NCI-H460 (cell line): Measurements from ENCODE around the gene WNK1. TPM values are rescaled to one million over a fixed set of nuclear protein-coding genes. Genes with fewer than 3 reads are reported as not detected.
"Not testable (repeated sequence)": the region's sequence is repeated elsewhere in the genome, so short reads cannot be mapped to it uniquely, and the experiment has no call there.

Experiments
- DNase-seq: peaks from one replicate; pipeline ENCODE4 v3.0.0-alpha.2; 2016; ENCODE audit warnings: low read depth; ENCODE audit errors: extremely low read depth
- polyA plus RNA-seq: library from polyadenylated mRNA; depleted of rRNA; stranded (reverse); fragments of >200 nt; gene quantifications from 2 replicates; pipeline ENCODE4 v1.2.3, GENCODE V29; 2014; cell fraction: nucleus; rRNA removed
- total RNA-seq: library from RNA; depleted of rRNA; stranded (reverse); fragments of >200 nt; shearing (Covaris generic); gene quantifications from 2 replicates; pipeline ENCODE4 v1.2.3, GENCODE V29; 2014; rRNA removed

Gene WNK1
- 49.0 and 54.1 TPM in 2 replicates for total RNA-seq
- 26.9 and 33.9 TPM in 2 replicates for polyA plus RNA-seq

GRCh38 chr12:751999-752694 lies at the start of gene WNK1:
TSS of gene WNK1 (plus strand) at chr12:752579. CDS start at chr12:753566, 987 bp downstream.
- DNase-seq: peak; percentile 99

GRCh38 chr12:704516-705242 lies 47.7 kb upstream of the WNK1 start:
- no peak for DNase-seq

GRCh38 chr12:708084-708483 lies 44.3 kb upstream of the WNK1 start:
- DNase-seq: not testable (repeated sequence)

- no peak for DNase-seq
These were observed 42.8 kb upstream of the WNK1 start for GRCh38 chr12:709455-710020.

DNA sequence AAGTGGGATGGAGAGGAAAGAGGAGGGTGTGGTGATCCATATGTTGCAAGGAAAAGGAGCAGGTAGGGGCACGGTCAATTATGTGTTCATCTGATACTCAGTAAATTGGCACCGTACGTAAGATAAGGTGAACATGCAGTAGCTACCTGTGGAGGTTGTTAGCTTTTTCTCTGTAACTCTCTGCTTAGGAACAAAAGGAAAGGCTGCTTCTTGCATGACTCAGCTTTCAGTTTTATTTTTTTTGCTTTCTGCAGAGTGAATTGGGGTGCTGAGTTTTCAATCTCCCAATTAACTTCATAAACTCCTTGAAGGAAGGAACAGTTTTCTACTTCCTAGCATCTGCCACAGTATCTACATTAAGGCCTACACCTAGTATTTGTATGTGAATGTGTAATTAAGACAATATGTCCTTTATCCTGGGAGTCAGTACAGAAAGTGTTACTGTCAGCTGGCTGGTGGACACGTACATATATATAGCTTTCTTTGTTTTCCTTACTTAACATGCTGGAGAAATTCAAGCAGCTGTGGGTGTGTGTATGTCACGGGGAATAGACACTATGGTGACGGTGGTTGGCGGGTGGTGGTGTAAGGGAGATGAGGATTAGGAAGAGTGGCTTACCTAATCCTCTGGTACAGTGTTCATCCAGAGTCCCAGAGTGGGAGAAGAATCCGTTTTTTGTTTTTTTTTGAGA lies 40.1 kb upstream of the WNK1 start:
- DNase-seq: no peak

GRCh38 chr12:713281-713875 lies 39.0 kb upstream of the WNK1 start:
- DNase-seq: no peak

DNA sequence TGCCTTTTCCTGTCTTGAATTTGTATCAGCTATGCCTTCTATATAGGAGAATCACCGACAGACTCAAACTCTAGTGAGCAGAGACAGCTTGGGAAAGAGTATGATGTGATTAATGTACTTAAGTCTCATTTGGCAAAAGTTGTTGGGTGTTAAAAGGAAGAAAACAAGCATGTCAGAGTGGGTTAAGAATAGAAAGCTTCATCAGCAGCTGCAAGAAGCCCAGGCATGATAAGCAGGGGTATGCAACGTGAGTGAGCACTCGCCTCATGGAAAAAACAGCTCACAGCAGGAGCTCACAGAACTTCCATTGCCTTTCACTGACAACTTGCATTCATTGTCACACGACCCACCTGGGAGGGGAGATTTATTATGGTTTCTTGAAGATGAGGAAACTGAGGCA lies 35.9 kb upstream of the WNK1 start:
- DNase-seq: no peak

- no peak for DNase-seq
These were observed 33.6 kb upstream of the WNK1 start for GRCh38 chr12:718756-719102.

DNA sequence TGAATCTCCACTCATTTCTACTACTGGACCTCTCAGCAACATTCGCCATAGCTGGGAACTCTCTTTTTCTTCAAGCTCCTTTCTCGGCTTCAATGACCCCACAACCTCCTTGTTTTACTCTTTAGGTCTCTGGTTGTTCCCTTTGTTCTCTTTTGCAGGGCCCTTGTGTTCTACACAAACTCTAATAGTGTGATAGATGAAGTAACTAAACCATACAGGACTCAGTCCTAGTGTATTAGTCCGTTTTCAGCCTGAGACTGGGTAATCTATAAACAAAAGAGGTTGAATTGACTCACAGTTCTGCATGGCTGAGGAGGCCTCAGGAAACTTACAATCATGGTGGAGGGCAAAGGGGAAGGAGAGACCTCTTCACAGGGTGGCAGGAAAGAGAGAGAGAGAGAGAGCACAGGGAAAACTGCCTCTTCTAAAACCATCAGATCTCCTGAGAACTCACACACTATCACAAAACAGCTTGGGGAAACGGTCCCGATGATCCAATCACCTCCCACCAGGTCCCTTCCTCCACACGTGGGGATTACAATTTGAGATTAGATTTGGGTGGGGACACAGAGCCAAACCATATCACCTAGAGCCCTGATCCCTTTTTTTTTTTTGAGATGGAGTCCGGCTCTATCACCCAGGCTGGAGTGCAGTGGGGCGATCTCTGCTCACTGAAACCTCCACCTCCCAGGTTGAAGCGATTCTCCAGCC lies 32.0 kb upstream of the WNK1 start:
- DNase-seq: no peak

DNA sequence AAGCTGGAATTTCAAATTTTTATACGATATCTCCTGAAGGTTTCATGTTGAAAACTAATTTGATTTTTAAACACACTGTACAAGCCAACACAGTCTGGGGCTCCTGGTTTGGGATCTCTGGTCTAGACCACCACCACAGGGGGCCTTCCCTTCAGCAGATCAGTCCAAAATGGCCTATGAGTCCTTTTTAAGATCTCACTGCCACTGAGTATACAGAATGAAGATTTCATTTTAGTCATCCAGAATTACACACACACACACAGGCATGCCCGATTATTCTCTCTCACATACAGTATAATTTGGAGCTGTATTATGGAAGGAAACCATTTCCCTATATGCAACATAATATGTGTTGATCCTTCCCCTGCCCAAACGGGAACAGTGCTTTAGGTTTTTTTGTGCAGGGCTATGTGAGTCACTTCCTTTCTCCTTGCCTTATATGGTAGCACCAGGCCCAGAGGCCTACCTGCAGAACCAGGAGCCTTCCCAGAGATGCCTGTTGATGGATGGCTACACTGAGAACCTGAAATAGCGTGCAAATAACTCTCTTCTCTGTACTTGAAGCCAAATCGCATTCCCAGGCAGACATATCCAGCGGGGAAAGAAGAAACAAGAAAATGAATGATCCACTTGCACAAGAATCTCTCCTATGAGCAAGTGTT lies 28.1 kb upstream of the WNK1 start:
- DNase-seq: no peak

- no peak for DNase-seq
These were observed 27.3 kb upstream of the WNK1 start for GRCh38 chr12:725076-725475.

GRCh38 chr12:726281-727140 lies 25.9 kb upstream of the WNK1 start:
- DNase-seq: peak; percentile 96

DNA sequence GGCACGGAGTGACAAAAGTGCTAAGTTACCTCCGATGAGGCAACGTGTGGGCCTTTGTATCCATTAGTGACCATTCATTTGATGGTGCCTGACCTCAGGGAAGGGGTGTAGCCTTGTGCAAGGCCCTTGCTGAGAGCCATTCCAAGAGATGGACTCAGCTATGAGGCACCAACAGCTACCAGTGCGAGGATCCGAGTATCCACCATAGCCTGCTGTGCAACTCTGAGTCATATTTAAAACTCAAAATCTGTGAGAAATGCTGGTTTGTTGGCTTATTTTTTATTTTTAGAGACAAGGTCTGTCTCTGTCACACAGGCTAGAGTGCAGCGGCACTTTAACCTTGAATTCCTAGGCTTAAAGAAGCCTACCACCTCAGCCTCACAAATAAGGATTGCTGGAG lies 25.1 kb upstream of the WNK1 start:
- DNase-seq: no peak

- DNase-seq: no peak
These were observed 23.6 kb upstream of the WNK1 start for GRCh38 chr12:728781-729180.

- DNase-seq: no peak
These were observed 23.2 kb upstream of the WNK1 start for GRCh38 chr12:729221-729620.

DNA sequence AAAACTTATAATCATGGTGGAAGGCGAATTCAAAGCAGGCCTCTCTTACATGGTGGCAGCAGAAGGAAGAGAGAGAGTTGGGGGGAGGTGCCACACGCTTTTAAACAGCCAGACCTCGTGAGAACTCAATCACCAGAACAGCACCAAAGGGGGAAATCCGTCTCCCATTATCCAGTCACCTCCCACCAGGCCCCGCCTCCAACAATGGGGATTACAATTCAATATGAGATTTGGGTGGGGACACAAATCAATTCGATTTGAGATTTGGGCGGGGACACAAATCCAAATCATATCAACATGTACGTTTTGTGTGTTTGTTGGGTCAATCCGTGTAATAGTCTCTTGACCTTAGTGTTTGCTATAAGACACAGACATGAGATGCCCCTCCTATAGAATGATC lies 21.8 kb upstream of the WNK1 start:
- no peak for DNase-seq

DNA sequence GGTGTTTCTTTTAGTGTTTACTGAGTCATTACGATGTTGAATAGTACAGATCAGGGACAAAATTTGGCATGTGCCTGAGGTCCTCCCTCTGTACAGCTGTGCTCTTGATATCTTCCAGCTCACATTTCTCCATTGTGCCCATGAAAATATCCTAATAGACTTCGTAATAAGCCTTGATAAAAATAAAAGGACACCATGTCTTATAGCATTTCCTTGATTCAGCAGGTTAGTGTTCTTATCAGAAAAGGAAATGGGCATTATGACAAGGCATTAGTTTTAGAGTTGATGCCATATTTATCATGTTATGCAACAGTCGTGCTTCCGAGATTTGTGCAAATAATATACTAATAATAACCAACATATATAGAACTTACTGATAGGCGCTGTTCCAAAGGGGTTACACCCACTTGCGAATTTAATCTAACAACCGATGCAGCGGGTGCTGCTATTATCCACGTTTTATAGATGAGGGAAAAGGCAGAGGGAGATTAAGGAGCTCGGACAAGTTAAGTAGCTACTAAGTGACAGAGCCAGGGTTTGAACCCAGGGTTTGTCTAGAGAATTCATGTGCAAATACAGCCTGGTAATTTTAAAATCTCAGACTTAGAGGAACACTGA lies 15.1 kb upstream of the WNK1 start:
- DNase-seq: no peak

DNA sequence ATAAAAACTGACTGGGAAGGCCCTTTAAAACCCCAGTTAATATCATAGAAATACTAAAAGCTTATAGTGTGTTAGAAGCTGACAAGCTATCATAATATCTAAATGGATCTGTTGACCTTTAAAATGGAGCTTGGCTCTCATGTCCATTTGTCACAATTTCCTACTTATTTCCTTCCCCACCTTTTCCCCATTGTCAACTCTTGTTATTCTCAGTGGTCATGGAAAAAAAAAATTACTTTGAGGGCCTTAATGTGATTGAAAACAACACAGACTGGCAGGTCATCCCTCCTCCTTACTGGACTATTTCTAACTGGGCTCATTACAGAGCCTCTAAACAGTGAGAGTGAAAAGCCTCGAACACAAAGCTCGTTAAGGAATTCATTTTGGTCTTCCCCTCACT lies 13.7 kb upstream of the WNK1 start:
- DNase-seq: no peak
